HUES6 (cell line): ENCODE measurements around the gene PPP2R2C.
A peak's percentile ranks its signal among the peaks of the same experiment; 100 is the strongest.

Experiments used
- H3K27ac ChIP-seq: 2 replicates; pipeline ENCODE4 v1.7.0; 2013; ENCODE audit warnings: low read depth, mild to moderate bottlenecking, low read length, inconsistent platforms
- H3K27me3 ChIP-seq: 2 replicates; pipeline ENCODE4 v1.6.1; 2013; ENCODE audit warnings: low read length; ENCODE audit not compliant: control insufficient read depth, insufficient read depth
- H3K36me3 ChIP-seq: 2 replicates; pipeline ENCODE4 v1.6.1; 2013; ENCODE audit warnings: low read length; ENCODE audit not compliant: control insufficient read depth, insufficient read depth
- H3K4me1 ChIP-seq: 2 replicates; pipeline ENCODE4 v1.6.1; 2013; ENCODE audit warnings: low read length; ENCODE audit not compliant: control insufficient read depth, insufficient read depth
- H3K4me3 ChIP-seq: 2 replicates; pipeline ENCODE4 v1.5.1; 2013; ENCODE audit warnings: low read depth, low read length
- H3K9ac ChIP-seq: one replicate; pipeline ENCODE4 v1.6.1; 2013; ENCODE audit warnings: mild to moderate bottlenecking, low read length
- H3K9me3 ChIP-seq: 2 replicates; pipeline ENCODE4 v1.6.1; 2013; ENCODE audit warnings: low read depth, low read length; ENCODE audit not compliant: control insufficient read depth, insufficient read depth

PPP2R2C gene

DNA sequence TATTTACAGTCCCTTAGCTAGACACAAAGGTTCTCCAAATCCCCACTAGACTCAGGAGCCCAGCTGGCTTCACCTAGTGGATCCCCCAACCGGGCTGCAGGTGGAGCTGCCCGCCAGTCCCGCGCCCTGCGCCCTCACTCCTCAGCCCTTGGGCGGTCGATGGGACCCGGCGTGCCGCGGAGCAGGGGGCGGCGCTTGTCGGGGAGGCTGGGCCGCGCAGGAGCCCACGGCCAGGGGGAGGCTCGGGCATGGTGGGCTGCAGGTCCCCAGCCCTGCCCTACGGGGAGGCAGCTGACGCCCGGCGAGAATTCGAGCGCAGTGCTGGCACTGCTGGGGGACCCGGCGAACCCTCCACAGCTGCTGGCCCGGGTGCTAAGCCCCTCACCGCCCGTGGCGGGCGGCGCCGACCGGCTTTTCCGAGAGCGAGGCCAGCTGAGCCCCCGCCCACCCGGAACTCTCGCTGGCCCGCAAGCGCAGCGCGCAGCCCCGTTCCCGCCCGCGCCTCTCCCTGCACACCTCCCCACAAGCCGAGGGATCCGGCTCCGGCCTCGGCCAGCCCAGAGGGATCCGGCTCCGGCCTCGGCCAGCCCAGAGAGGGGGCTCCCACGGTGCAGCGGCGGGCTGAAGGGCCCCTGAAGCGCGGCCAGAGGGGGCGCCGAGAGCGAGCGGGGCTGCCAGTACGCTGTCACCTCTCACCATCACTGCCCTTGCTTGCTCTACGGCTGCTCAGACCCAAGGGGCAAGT lies 163.3 kb downstream of the PPP2R2C start:
- Histone ChIP-seq H3K9ac (peak overlapping the region; percentile 56), H3K36me3 (peaks cover 4% of the 10 kb centered on the region; the same call in 1 of the 2 replicates), H3K9me3 (no peaks in the 10 kb centered on the region), H3K4me1 (no peaks in the 10 kb centered on the region), H3K27me3 (peaks cover 18% of the 10 kb centered on the region), H3K27ac (no peak overlapping the region; the same call in 1 of the 2 replicates), H3K4me3 (peak overlapping the region; percentile 70)

DNA sequence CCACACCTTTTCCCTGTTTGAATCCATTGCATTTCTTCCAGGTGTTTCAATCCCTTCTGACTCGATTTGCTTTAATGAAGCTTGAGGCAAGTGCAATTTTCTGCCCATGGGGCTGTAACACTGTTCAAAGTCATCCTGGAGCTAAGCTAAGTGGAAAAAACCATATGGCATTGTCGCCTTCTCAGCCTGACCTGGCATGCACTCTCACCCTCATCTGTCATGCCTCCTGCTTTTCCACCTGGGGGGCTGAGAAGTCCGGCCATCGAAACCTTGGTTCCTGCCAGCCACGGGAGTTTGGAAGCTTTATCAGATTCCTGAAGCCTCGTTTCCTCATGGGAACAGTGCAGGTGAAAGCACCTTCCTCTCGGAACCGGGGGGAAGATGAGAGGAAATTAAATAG lies 164.5 kb downstream of the PPP2R2C start:
- H3K4me1 ChIP-seq: no peaks in the 10 kb centered on the region
- no peak overlapping the region for H3K27ac ChIP-seq
- H3K27me3 ChIP-seq: peaks cover 18% of the 10 kb centered on the region
- H3K9ac ChIP-seq: no peak overlapping the region
- H3K9me3 ChIP-seq: no peaks in the 10 kb centered on the region
- H3K36me3 ChIP-seq: peaks cover 11% of the 10 kb centered on the region
- no peak overlapping the region for H3K4me3 ChIP-seq

DNA sequence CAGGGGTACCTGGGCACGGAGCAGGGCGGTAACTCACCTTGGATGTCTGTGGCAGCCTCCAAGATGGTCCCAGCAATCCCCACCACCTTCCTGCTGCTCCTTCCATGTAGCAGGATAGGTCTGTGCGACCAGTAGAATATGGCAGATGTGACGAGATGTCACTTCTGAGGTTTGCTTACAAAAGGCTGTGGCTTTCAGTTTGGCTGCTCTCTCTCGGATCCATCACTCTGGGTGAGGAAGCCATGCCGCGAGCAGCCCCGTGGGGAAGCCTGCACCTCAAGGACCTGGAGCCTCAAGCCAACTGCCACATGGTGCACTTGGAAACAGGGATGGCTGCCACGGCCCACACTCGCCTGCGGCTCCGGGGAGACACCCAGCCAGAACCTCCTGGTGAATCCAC lies 165.2 kb downstream of the PPP2R2C start:
- Histone ChIP-seq H3K27me3 (peaks cover 18% of the 10 kb centered on the region), H3K9ac (no peak overlapping the region), H3K9me3 (no peaks in the 10 kb centered on the region), H3K36me3 (peaks cover 17% of the 10 kb centered on the region), H3K4me3 (no peak overlapping the region), H3K27ac (no peak overlapping the region), H3K4me1 (no peaks in the 10 kb centered on the region)

GRCh38 chr4:6306299-6306698 lies 166.1 kb downstream of the PPP2R2C start:
- no peaks in the 10 kb centered on the region for H3K9me3 ChIP-seq
- no peak overlapping the region for H3K9ac ChIP-seq
- H3K27me3 ChIP-seq: peaks cover 18% of the 10 kb centered on the region
- H3K4me3 ChIP-seq: no peak overlapping the region
- peaks cover 27% of the 10 kb centered on the region for H3K36me3 ChIP-seq
- H3K27ac ChIP-seq: no peak overlapping the region
- no peaks in the 10 kb centered on the region for H3K4me1 ChIP-seq

GRCh38 chr4:6303943-6304342 lies 168.5 kb downstream of the PPP2R2C start:
- Histone ChIP-seq H3K36me3 (peaks cover 38% of the 10 kb centered on the region), H3K27ac (no peak overlapping the region), H3K4me1 (no peaks in the 10 kb centered on the region), H3K27me3 (no peaks in the 10 kb centered on the region), H3K9me3 (no peaks in the 10 kb centered on the region), H3K9ac (no peak overlapping the region), H3K4me3 (no peak overlapping the region)

- Histone ChIP-seq H3K9me3 (no peaks in the 10 kb centered on the region), H3K4me1 (no peaks in the 10 kb centered on the region), H3K27me3 (no peaks in the 10 kb centered on the region), H3K4me3 (no peak overlapping the region), H3K9ac (no peak overlapping the region), H3K27ac (no peak overlapping the region), H3K36me3 (peaks cover 46% of the 10 kb centered on the region)
Measured at GRCh38 chr4:6302869-6303268, 169.5 kb downstream of the PPP2R2C start.

DNA sequence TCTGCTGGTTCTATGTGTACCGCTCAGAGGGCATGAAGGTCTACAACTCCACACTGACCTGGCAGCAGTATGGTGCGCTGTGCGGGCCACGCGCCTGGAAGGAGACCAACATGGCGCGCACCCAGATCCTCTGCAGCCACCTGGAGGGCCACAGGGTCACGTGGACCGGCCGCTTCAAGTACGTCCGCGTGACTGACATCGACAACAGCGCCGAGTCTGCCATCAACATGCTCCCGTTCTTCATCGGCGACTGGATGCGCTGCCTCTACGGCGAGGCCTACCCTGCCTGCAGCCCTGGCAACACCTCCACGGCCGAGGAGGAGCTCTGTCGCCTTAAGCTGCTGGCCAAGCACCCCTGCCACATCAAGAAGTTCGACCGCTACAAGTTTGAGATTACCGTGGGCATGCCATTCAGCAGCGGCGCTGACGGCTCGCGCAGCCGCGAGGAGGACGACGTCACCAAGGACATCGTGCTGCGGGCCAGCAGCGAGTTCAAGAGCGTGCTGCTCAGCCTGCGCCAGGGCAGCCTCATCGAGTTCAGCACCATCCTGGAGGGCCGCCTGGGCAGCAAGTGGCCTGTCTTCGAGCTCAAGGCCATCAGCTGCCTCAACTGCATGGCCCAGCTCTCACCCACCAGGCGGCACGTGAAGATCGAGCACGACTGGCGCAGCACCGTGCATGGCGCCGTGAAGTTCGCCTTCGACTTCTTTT lies 170.5 kb downstream of the PPP2R2C start:
- no peaks in the 10 kb centered on the region for H3K9me3 ChIP-seq
- H3K27me3 ChIP-seq: no peaks in the 10 kb centered on the region
- no peaks in the 10 kb centered on the region for H3K4me1 ChIP-seq
- H3K27ac ChIP-seq: no peak overlapping the region
- no peak overlapping the region for H3K9ac ChIP-seq
- H3K4me3 ChIP-seq: no peak overlapping the region
- peaks cover 56% of the 10 kb centered on the region for H3K36me3 ChIP-seq

DNA sequence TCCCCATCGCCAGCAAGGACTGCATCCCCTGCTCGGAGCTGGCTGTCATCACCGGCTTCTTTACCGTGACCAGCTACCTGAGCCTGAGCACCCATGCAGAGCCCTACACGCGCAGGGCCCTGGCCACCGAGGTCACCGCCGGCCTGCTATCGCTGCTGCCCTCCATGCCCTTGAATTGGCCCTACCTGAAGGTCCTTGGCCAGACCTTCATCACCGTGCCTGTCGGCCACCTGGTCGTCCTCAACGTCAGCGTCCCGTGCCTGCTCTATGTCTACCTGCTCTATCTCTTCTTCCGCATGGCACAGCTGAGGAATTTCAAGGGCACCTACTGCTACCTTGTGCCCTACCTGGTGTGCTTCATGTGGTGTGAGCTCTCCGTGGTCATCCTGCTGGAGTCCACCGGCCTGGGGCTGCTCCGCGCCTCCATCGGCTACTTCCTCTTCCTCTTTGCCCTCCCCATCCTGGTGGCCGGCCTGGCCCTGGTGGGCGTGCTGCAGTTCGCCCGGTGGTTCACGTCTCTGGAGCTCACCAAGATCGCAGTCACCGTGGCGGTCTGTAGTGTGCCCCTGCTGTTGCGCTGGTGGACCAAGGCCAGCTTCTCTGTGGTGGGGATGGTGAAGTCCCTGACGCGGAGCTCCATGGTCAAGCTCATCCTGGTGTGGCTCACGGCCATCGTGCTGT lies 171.2 kb downstream of the PPP2R2C start:
- H3K4me1 ChIP-seq: no peaks in the 10 kb centered on the region
- peaks cover 63% of the 10 kb centered on the region for H3K36me3 ChIP-seq
- no peak overlapping the region for H3K27ac ChIP-seq
- no peaks in the 10 kb centered on the region for H3K27me3 ChIP-seq
- H3K9ac ChIP-seq: no peak overlapping the region
- H3K4me3 ChIP-seq: no peak overlapping the region
- H3K9me3 ChIP-seq: no peaks in the 10 kb centered on the region

DNA sequence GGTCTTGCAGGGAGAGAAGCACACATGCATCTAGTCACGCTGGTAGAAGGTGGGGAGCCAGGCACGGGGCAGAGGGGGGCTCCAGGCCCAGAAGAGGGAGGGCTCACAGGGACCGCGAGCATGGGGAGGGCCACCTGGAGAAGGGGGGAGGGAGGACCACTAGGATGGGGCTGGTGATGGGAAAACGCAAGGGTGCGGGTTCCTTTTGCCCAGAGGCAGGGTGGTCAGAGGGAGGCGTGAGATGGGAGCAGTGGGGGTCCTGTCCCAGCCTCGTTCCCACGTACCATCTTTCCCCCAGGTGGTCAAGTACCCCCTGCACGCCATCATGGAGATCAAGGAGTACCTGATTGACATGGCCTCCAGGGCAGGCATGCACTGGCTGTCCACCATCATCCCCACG lies 172.1 kb downstream of the PPP2R2C start:
- Histone ChIP-seq H3K4me1 (no peaks in the 10 kb centered on the region), H3K9ac (no peak overlapping the region), H3K27me3 (no peaks in the 10 kb centered on the region), H3K36me3 (peaks cover 71% of the 10 kb centered on the region), H3K9me3 (no peaks in the 10 kb centered on the region), H3K4me3 (no peak overlapping the region), H3K27ac (no peak overlapping the region)

DNA sequence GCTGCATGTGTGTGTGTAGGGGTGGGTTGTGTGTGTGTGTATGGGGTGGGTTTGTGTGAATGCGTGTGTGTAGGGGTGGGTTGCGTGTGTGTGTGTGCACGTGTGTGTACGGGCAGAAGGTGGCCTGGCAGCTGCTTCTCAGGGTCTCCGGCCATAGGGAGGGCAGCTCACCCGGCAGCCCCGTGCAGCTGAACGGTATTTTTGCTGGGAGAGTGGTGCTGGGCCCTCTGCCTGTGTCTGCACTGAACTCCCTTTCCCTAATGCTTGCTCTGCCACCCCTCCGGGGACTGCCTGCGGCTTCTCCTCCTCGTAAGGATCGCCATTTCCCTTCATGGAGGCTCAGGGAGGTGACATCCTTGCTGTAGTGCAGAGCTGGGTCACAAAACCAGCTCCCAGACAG lies 172.5 kb downstream of the PPP2R2C start:
- no peak overlapping the region for H3K4me3 ChIP-seq
- H3K9ac ChIP-seq: no peak overlapping the region
- H3K27me3 ChIP-seq: no peaks in the 10 kb centered on the region
- H3K9me3 ChIP-seq: no peaks in the 10 kb centered on the region
- no peak overlapping the region for H3K27ac ChIP-seq
- peaks cover 76% of the 10 kb centered on the region for H3K36me3 ChIP-seq
- H3K4me1 ChIP-seq: no peaks in the 10 kb centered on the region

DNA sequence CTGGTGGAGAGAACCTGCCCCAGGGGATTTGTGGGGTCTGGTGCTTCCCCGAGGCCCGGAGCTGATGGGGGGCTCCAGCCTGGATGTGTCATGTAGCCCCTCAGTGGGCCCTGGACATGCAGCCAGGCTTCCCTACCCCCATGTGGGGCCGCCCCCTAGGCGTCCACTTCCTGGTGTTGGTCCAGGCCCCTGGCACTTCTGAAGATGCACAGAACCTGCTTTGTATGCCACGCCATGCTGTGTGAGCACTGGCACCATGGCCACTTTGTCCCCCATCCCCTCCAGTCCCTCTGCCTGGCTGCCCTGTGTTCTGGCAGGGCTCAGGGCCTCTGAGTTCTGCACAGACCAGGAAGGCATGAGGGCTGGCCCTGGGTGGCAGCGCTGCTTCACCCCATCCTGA lies 173.6 kb downstream of the PPP2R2C start:
- Histone ChIP-seq H3K27ac (no peak overlapping the region), H3K36me3 (peaks cover 80% of the 10 kb centered on the region), H3K9ac (no peak overlapping the region), H3K9me3 (no peaks in the 10 kb centered on the region), H3K27me3 (no peaks in the 10 kb centered on the region), H3K4me3 (no peak overlapping the region), H3K4me1 (no peaks in the 10 kb centered on the region)
